GM19468 (cell line): ENCODE results near the gene STYX.

Experiments
- ATAC-seq: cut with Tn5 transposase; IDR thresholded peaks from one replicate; pipeline ENCODE4 v1.9.1; 2021; ENCODE audit warnings: mild to moderate bottlenecking, moderate library complexity, moderate number of reproducible peaks; ENCODE audit not compliant: unreplicated experiment; ENCODE audit errors: extremely low read depth

The STYX gene, protein sequence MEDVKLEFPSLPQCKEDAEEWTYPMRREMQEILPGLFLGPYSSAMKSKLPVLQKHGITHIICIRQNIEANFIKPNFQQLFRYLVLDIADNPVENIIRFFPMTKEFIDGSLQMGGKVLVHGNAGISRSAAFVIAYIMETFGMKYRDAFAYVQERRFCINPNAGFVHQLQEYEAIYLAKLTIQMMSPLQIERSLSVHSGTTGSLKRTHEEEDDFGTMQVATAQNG

DNA sequence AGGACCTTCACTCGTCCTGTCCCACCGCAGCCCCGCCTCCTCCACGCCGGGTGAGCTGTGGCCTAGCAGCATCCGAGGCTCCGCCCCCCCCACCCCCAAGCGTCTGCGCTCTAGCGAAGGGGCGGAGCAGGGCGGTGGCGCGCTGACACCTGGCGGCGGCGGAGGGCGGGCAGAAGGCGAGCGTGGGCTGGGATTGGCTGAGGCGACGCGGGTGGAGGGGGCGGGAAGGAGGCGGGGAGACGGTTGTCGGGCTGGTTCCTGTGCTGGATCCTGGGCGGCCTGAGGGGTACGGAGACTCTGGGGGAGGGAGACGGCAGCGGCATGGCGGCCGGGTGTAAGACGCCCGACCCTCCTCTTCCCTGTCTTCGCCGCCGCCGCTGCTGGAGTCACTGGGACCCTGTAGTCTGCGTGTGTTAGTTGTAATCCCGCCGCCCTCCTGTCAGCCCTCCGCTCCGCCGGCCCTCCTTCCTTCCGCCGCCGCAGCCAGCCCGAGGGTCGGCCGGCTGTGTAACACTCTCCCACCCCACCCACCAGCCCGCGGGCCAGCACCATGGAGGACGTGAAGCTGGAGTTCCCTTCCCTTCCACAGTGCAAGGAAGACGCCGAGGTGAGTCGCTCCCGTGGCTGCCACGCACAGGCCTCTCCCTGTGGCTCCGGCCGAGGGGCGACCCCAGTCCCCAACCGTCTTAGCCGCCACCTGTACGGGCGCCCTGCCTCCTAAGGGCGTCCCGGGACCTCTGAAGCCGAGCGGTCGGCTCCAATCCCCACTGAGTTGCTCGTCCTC, at the start of gene STYX:
TSS of gene STYX (plus strand) at position 242 of the 784 bp plus-strand sequence. CDS start at position 551, 309 bp downstream.
- ATAC-seq: peak; percentile 75

DNA sequence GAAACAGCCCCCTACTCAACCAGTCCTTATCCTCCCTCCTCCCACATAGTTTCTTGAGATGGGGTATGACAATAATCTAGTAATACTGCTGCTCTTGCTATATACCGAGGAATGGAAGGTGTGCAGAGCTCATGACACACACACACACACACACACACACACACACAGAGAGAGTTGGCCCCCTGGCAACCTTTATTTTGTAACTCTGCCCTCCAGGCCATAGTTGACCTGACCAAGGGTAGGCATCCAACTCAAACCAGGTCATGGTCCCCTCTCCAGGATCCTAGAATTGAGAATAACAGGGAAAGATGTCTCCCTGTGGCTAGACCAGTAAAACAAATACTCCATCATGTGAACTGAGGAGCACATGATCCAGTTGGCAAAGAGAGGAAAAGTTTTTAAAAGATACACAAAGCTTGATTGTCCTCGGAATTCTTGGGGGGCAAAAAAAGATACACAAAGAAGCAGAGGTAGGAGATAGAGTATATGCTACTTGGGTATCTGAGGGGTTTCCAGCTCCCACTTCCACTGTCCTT, 45.9 kb upstream of the STYX start:
- ATAC-seq: no peak

DNA sequence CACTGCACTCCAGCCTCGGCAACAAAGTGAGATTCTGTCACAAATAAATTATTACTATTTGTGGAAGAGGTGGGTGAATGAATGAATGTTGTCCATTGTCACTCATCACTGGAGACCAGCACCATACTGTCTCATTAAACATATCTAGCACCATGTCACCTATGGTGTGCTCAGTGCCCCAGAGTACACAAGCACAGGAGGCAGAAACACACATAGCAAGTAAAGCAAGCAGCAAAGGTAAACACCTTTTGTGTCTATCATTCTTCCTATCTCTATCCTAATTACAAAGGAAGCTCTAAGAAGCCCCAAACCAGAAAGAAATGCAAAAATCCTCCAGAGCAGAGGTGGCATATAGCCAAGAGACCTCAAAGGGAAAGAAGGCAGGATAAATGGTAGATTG, 43.8 kb upstream of the STYX start:
- ATAC-seq: no peak

- ATAC-seq: no peak
Observed at GRCh38 chr14:52690983-52691760, 38.8 kb upstream of the STYX start.

DNA sequence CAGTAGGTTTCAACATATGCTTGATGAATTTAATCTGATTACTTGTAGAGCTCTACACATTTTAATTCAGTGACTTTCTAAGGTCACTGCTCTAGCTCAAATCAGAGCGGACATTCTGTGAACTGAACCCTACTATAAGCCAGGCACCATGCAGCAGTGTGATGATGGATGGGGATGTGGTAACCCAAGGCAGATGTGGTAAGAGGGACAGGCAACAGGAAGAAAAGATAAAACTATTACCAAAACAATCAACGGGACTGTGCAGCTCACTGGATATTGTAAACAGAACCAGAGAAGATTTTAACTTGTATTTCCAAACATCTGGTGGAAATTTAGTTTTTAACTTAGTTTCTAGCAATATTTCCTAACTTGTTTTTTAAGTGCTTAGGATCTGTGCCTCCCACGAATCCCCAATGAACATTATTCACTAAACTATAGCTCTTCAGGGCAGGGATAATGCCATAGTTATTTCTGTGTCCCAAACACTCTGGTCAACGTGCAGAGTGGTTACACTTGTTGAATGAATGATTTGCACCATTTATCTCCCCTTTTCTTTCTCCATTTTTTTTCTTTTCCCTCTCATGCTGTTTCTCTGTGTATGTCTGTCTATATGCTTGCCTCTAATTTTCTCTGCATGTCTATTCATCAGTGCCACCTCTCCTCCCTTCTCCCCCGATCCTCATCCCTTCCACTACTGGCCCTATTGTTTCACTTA, 37.6 kb upstream of the STYX start:
- no peak for ATAC-seq

DNA sequence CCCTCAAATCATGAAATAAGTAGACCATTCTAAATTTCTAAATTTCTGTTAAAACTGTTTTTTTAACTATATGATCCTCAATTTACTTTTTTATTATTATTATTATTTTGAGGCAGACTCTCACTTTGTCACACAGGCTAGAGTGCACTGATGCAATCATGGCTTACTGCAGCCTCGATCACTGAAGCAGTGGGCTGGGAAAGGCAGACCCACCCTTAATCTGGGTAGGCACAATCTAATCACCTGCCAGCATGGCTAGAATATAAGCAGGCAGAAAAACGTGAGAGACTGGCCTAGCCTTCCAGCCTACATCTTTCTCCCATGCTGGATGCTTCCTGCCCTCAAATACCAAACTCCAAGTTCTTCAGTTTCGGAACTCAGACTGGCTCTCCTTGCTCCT, 36.9 kb upstream of the STYX start:
- no peak for ATAC-seq

DNA sequence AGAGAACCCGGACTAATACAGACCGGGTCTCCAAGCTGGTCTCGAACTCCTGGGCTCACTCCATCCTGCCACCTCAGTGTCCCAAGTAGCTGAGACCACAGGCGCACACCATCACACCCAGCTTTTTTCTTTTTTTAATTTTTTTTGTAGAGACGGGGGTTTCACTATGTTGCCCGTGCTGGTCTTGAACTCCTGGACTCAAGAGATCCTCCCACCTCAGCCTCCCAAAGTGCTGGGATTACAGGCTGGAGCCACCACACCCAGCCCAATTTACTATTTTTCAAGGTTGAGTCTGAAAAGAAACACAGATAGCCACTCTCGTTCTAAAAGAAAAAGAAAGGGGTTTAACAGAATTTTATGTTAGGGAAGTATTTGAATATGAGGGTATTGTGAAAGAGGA, 36.4 kb upstream of the STYX start:
- ATAC-seq: no peak

DNA sequence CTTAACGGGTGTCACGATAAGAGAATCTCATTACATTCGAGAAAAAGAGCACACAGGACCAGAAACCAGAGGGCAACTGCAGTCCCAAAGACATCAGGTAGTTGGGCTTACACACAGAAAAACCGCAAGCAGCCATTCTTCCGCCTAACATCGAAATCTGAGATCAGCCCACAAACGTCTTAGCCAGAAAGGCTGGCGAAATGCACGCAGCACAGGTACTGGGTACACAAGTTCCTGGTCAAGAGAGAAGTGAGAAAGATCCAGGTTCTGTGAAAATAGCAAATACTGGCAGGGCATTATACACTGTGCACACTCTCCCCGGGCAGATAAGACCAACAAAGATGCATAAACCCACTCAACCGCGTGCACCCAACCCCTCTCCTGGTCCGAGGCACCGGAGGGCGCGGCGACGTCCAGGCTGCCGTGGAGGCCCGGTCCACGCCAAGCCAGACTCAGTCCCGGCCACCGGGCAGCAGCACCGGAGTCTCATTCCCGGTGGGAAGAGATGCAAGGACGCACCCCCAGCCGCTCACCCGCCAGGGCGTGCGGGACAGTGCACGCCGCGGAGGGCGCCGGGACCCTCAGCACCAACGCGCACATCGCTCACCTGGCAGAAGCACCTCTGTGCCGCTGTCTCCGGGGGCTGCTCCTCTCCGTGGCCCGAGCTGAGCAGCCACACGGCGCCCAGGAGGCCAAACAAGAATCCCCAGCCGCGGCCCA, 35.0 kb upstream of the STYX start:
- peak; percentile 33 for ATAC-seq

GRCh38 chr14:52695481-52696091, 34.4 kb upstream of the STYX start, which contains the start of gene ERO1A:
Gene ERO1A, minus strand, starts transcription at chr14:52695558. Its CDS starts 77 bp downstream, at chr14:52695481.
- ATAC-seq: peak; percentile 26

- no peak for ATAC-seq
Observed at GRCh38 chr14:52700701-52701172, 29.2 kb upstream of the STYX start.

DNA sequence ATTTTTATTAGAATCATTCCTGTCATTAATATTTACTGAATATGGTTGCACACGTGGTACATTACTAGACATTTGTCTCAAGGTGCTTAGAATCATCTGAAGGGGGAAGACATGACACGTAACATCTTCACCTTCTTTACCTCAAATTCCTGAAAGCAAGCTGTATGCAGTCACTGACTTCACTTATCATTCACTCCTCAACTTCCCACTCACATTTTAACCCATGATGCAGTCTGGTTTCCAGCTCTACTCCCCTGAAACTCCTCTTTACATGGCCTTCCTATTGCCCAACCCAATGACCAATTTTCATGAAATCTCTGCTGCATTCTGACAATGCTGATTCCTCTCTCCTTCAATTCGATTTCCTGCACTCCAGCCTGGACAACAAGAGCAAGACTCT, 28.7 kb upstream of the STYX start:
- no peak for ATAC-seq

DNA sequence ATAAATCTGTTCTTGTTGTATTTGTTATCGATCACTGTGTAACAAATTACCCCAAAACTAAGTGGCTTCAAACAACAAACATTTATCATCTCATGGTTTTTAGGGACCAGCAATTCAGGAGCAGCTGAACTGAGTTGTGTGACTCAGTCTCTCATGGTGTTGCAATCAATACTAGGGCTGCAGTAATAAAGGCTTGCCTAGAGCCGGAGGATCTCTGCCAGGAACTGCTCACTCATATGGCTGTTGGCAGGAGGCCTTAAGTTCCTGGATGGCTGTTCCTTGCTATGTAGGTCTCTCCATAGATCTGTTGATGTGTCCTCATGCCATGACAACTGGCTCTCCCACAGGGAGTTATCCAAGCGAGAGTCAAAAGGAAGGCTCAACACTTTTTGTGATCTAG, 26.7 kb upstream of the STYX start:
- no peak for ATAC-seq

DNA sequence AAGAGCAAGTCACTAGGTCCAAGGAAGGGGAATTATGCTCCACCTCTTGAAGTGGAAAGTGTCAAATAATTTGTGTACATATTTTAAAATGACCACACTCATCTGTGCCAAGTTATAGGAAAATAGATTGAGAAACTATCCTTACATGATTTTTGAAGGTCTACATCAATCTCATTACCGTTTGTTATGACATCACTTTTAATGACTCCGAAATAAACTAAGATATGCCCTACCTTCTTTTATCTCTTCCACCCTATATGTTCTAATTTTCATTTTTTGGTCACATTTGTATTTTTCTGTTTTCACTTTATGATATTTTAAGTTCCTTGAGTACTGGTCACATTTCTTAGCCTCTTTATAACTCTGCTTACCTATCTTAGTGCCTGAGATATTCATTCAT, 26.3 kb upstream of the STYX start:
- ATAC-seq: no peak

GRCh38 chr14:52706286-52706685, 23.7 kb upstream of the STYX start:
- ATAC-seq: no peak

DNA sequence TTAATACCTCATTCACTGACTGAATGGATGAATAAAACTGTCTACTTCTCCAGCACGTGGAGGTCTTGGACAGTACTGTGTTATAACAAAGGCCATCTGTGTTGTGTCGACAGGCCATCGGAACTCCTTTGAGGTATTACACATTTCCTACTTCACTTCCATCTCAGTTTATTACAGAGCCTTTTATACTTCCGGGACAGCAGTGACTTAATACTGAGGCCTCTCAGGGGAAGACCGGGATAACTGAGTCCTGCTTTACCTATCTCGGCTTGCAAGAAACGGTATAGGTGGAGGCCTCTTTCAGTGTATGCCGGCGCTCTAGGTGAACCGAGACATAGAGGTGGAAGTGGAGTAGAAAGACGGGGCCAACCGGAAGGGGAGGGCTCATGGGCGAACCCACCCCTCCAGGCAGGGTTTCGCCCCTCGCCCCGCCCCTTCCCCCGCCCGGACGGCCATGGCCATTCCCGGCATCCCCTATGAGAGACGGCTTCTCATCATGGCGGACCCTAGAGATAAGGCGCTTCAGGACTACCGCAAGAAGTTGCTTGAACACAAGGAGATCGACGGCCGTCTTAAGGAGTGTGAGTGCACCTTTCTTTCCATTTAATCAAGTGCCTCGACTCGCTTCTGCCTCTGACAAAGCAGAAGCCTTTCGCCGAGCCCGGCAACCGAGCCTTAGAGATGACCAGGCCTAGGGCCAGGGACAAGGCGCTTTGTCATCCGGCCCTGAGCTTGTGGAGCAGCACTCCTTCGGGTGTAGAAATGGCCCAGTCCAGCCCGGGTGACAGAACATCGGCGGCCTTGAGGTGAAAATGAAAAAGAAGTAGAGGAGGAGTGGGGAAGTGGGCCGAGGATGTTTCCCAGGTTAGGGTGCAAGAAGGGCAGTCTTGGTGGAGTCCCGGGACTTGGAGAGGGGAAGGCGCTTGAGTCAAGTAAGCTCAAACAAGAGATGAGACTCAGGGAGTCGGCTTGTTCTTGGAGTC, 23.0 kb upstream of the STYX start, which contains the start of gene PSMC6:
TSS of gene PSMC6 (plus strand) at position 477 of the 983 bp plus-strand sequence. CDS start at position 497, 20 bp downstream.
- ATAC-seq: peak; percentile 84

DNA sequence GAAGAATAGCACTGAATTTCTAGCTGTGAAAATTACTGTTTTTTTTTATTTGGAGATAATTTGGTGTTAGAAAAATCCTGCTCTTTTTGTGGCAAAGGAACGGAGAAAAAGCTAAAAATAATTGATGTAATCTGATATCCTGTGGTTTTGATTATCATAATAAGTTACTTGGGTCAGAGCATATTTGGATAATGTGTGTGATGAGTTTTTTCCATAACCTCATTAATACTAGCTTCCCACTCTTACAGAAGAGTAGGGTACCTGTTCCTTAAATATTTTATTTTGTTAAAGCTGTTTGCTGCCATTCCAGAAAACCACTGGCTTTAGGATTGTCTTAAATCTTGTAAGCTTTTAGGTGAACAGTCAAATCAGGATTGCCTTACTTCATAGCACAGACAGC, 18.3 kb upstream of the STYX start:
- no peak for ATAC-seq

DNA sequence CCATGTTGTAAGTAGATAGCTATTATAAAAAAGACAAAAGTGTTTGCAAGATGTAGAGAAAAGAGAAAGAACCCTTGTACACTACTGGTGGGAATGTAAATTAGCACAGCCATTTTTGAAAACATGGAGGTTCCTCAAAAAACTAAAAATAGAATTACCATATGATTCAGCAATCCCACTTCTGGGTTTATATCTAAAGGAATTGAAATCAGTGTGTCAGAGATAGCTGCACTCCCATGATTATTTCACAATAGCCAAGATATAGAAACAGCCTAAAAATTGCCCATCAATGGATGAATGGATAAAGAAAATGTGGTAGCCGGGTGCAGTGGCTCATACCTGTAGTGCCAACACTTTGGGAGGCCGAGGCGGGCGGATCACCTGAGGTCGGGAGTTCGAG, 13.8 kb upstream of the STYX start:
- ATAC-seq: no peak
